ENCODE data around the gene CPNE5. TPM values are rescaled to one million over a fixed set of nuclear protein-coding genes. Genes with fewer than 3 reads are reported as not detected.
"Not testable (repeated sequence)": the region's sequence is repeated elsewhere in the genome, so short reads cannot be mapped to it uniquely, and the experiment has no call there.

The CPNE5 gene
- total and polyA plus RNA-seq, 2 donors from 2014 or later: 3.7 to 7.1 TPM

DNA sequence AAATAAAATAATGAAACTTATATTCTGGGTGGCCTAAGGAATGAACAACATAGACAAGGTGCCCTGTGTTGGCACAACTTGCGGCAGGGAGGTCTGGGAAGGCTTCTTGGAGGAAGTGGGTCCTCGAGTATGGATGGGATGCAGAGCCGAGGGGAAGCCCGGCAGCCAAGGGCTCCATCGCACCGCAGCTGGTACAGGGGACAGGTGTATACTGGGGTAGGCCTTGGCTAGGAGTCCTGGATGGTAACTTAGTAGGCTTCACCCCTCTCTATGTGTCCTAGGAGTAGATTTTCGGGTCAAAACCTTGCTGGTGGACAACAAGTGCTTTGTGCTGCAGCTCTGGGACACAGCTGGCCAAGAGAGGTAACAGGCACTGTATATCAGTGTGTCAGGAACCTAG lies 113.7 kb downstream of the CPNE5 start:
- no peak for FAIRE-seq
- Histone ChIP-seq H3K36me3 (ENCODE audit: control insufficient read depth in 2 of 3, insufficient read depth in 3 of 3, low read length in 3 of 3) (no peaks in the 10 kb centered on the region), H3K27me3 (ENCODE audit: control insufficient read depth, insufficient read depth, low read length) (no peaks in the 10 kb centered on the region), H3K9me3 (ENCODE audit: control insufficient read depth in 2 of 3, insufficient read depth in 1 of 3, low read length in 3 of 3) (no peaks in the 10 kb centered on the region), H3K9ac (ENCODE audit: low read length in 3 of 3) (no peak overlapping the region), H3K27ac (ENCODE audit: low read depth in 2 of 2, low read length in 2 of 2) (no peak overlapping the region), H3K4me1 (ENCODE audit: control insufficient read depth in 2 of 3, insufficient read depth in 2 of 3, low read depth in 1 of 3, low read length in 3 of 3) (peaks cover 0 to 3% (median 0%) of the 10 kb centered on the region in 3 donors), H3K4me3 (ENCODE audit: low read length in 3 of 3) (no peak overlapping the region)
- TF ChIP-seq, protein P1, sequence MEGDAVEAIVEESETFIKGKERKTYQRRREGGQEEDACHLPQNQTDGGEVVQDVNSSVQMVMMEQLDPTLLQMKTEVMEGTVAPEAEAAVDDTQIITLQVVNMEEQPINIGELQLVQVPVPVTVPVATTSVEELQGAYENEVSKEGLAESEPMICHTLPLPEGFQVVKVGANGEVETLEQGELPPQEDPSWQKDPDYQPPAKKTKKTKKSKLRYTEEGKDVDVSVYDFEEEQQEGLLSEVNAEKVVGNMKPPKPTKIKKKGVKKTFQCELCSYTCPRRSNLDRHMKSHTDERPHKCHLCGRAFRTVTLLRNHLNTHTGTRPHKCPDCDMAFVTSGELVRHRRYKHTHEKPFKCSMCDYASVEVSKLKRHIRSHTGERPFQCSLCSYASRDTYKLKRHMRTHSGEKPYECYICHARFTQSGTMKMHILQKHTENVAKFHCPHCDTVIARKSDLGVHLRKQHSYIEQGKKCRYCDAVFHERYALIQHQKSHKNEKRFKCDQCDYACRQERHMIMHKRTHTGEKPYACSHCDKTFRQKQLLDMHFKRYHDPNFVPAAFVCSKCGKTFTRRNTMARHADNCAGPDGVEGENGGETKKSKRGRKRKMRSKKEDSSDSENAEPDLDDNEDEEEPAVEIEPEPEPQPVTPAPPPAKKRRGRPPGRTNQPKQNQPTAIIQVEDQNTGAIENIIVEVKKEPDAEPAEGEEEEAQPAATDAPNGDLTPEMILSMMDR (IDR thresholded peaks at IDR 0.05; ENCODE audit: borderline replicate concordance, extremely low read depth, insufficient read depth): no peak
- intact Hi-C loops (cut with DNase I): no loop called here
- DNase-seq: no peak

DNA sequence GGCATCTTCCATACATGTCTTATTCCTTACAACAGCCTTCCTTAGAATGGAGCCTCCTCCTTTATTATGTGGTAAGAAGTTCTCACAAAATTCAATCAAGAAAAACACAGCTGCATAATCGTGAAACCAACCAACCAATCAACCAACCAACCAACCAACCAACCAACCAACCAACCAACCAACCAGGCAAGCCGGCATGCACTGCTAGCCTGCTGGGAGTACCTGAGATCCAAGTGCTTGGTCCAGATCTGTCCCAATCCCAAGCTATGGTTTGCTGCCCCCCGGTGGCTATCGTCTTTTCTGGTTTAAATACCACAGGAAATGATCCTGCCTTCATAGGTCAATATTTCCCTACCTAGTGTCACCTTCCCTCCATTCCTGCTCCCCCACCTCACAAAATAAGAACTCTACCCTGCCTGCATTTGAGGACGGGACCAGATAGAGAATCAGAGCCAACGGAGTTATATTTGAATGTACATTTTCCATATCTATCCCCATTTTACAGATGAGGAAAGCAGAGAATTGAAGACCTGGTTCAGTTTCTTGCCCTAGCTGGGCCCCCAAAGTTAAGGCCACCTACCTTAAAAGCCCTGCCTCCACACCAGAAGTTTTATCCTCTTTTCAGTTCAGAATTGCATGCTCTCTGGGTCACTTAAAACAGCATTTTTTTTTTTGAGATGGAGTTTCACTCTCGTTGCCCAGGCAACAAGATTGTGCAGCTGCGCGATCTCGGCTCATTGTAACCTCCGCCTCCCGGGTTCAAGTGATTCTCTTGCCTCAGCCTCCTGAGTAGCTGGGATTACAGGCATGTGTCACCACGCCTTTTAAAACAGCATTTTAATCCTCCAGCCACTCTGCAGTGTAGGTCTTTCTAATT lies 114.5 kb downstream of the CPNE5 start:
- DNase-seq (peak in 4 of 5 donors; percentile 70 to 76 (median 74)), FAIRE-seq (no peak)
- H3K4me1 ChIP-seq (ENCODE audit: control insufficient read depth in 2 of 3, insufficient read depth in 2 of 3, low read depth in 1 of 3, low read length in 3 of 3): peaks cover 0 to 3% (median 0%) of the 10 kb centered on the region in 3 donors
- no peak overlapping the region for H3K9ac ChIP-seq (ENCODE audit: low read length in 3 of 3)
- H3K27ac ChIP-seq (ENCODE audit: low read depth in 2 of 2, low read length in 2 of 2): no peak overlapping the region
- intact Hi-C loops (cut with DNase I): no loop called here
- H3K4me3 ChIP-seq (ENCODE audit: low read length in 3 of 3): no peak overlapping the region
- TF ChIP-seq, protein P1 (IDR thresholded peaks at IDR 0.05; ENCODE audit: borderline replicate concordance, extremely low read depth, insufficient read depth): peak; percentile 53
- H3K36me3 ChIP-seq (ENCODE audit: control insufficient read depth in 2 of 3, insufficient read depth in 3 of 3, low read length in 3 of 3): no peaks in the 10 kb centered on the region
- H3K9me3 ChIP-seq (ENCODE audit: control insufficient read depth in 2 of 3, insufficient read depth in 1 of 3, low read length in 3 of 3): no peaks in the 10 kb centered on the region
- no peaks in the 10 kb centered on the region for H3K27me3 ChIP-seq (ENCODE audit: control insufficient read depth, insufficient read depth, low read length)

DNA sequence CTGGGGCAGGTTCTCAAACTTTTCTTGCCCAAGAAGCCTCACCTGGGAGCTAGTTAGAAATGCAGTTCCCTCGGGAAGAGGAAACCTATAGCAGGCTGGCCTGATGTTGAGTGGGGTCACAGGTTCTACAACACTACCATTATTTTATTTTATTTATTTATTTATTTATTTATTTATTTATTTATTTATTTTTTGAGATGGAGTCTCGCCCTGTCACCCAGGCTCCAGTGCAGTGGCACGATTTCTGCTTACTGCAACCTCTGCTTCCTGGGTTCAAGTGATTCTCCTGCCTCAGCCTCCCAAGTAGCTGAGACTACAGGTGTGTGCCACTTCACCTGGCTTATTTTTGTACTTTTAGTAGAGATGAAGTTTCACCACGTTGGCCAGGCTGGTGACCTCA lies 115.3 kb downstream of the CPNE5 start:
- DNase-seq; H3K4me1 ChIP-seq (ENCODE audit: control insufficient read depth in 2 of 3, insufficient read depth in 2 of 3, low read depth in 1 of 3, low read length in 3 of 3); H3K9ac ChIP-seq (ENCODE audit: low read length in 3 of 3); intact Hi-C loops (cut with DNase I); H3K27me3 ChIP-seq (ENCODE audit: control insufficient read depth, insufficient read depth, low read length); H3K36me3 ChIP-seq (ENCODE audit: control insufficient read depth in 2 of 3, insufficient read depth in 3 of 3, low read length in 3 of 3); FAIRE-seq; H3K9me3 ChIP-seq (ENCODE audit: control insufficient read depth in 2 of 3, insufficient read depth in 1 of 3, low read length in 3 of 3); H3K27ac ChIP-seq (ENCODE audit: low read depth in 2 of 2, low read length in 2 of 2); H3K4me3 ChIP-seq (ENCODE audit: low read length in 3 of 3): not testable (repeated sequence)

DNA sequence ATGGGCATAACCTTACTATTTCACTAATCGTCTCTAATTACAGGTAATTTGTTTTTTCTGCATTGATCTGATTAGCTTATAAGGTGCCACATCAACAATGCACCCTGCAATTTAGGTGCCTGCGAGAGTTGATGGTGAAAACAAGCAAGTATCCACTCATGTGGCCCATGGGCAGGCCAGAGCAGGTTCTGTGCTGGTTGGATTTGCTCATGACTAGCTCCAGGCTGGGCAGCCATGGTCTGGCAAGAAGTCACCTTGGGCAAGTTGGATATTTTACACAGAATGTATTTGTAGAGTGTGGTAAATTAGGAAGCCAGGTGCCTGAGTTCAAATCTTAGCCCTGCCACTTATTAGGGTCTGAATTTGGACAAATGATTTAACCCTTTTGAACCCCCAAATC lies 116.4 kb downstream of the CPNE5 start:
- no peak for FAIRE-seq
- H3K4me3 ChIP-seq (ENCODE audit: low read length in 3 of 3): no peak overlapping the region
- H3K36me3 ChIP-seq (ENCODE audit: control insufficient read depth in 2 of 3, insufficient read depth in 3 of 3, low read length in 3 of 3): no peaks in the 10 kb centered on the region
- no peak for DNase-seq
- H3K4me1 ChIP-seq (ENCODE audit: control insufficient read depth in 2 of 3, insufficient read depth in 2 of 3, low read depth in 1 of 3, low read length in 3 of 3): peaks cover 0 to 3% (median 0%) of the 10 kb centered on the region in 3 donors
- TF ChIP-seq, protein P1 (IDR thresholded peaks at IDR 0.05; ENCODE audit: borderline replicate concordance, extremely low read depth, insufficient read depth): no peak
- no peak overlapping the region for H3K27ac ChIP-seq (ENCODE audit: low read depth in 2 of 2, low read length in 2 of 2)
- H3K27me3 ChIP-seq (ENCODE audit: control insufficient read depth, insufficient read depth, low read length): no peaks in the 10 kb centered on the region
- H3K9ac ChIP-seq (ENCODE audit: low read length in 3 of 3): no peak overlapping the region
- intact Hi-C loops (cut with DNase I): no loop called here
- H3K9me3 ChIP-seq (ENCODE audit: control insufficient read depth in 2 of 3, insufficient read depth in 1 of 3, low read length in 3 of 3): no peaks in the 10 kb centered on the region

All from kidney (tissue), 14 donors.